HG02885 (cell line): Measurements from ENCODE around the gene BACH2.
"Not testable (repeated sequence)": the region's sequence is repeated elsewhere in the genome, so short reads cannot be mapped to it uniquely, and the experiment has no call there.

ENCODE experiments used
- ATAC-seq: cut with Tn5 transposase; IDR thresholded peaks from one replicate; pipeline ENCODE4 v1.9.1; 2021; ENCODE audit warnings: mild to moderate bottlenecking; ENCODE audit not compliant: unreplicated experiment, poor library complexity

BACH2 gene

DNA sequence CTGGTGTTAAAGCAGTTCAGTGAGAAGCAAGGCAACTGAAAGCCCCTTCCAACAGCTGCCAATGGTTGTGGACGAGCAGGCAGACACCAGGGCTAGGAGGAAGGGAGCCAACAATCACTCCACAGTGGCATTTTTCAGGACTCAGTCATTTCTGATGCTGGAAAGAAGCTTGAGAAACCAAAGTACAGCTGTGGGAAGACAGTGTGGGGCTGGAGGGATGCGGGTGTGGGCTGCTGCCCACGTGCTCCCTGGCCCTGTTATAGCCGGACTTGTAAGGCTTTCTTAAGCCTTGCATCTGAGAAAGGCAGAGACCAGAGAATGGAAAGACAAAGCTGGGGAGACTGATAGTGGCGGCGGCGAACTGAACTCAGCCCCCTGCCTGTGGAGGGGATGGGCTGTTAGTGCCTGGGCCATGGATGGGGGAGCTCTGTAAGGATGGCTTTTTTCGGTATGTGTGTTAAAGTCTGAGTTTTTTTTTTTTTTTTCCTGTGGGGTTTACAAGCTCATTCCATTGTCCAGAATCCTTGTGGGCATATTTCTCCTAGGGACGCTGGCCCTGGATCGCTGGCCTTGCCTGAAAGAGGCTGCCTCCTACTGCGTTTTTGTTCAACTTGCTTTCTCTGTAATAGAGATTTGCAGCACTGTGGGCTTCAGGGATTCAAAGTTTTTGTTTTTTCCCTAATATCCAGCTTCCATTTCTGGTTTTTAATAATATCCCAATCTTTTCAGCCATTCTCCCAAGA is 310.7 kb downstream of the BACH2 start:
- ATAC-seq, result no peak

DNA sequence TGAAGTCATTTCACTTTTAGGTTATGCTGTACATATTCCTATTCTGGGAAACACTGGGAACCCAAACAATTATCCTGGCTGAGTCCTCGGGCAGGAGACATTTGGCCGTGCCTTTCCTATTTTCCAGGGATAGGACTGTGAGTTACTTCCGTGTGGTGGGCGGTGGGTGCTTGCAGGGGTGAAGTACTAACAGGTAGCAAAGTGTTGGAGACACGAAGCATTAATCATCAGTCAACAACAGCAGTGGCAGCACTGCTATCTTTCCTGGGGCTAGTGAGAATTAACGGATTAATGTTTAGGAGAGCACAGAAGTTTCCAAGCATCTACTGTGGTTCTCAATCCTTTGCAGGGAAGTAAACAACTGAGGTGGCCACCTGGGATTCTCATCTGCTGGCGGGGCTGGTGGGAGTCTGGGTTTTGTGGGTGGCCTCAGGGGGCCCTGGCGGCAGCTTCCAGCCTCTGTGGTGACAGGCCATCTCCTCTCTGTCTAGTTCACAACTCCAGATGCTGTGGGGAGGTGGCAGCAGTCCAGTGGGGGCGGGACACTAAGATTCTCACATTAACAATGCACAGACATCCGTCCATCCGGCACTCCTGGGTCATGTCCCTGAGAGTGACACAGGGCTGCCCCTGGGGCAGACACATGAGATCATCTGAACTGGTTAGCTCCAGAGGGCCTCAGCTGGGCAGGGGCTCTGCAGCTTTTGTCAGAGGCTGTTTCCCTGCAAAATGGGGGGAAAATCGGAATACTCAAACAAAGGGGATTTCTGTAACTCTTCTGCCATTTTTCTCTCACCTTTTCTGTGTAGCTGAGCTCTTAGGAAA is 311.5 kb downstream of the BACH2 start:
- ATAC-seq, result no peak

DNA sequence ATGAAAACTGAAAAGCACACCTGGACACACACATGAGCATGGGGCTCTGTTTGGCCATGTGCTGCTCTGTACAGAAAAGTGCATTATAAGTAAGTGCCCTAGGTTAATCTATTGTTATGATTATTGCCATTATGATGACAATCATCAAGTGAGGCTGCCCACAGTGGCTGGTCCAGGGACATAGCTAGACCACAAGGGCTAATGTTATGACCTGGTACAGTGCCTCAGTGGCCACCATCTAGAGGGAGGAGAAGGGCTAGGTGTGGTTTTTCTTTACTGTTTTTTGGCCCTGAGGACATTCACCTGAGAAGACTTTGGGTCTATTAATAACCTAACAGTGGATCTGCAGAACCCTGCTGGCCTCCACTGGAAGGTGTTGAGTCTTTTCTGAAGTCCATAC is 316.3 kb downstream of the BACH2 start:
- ATAC-seq, result no peak

DNA sequence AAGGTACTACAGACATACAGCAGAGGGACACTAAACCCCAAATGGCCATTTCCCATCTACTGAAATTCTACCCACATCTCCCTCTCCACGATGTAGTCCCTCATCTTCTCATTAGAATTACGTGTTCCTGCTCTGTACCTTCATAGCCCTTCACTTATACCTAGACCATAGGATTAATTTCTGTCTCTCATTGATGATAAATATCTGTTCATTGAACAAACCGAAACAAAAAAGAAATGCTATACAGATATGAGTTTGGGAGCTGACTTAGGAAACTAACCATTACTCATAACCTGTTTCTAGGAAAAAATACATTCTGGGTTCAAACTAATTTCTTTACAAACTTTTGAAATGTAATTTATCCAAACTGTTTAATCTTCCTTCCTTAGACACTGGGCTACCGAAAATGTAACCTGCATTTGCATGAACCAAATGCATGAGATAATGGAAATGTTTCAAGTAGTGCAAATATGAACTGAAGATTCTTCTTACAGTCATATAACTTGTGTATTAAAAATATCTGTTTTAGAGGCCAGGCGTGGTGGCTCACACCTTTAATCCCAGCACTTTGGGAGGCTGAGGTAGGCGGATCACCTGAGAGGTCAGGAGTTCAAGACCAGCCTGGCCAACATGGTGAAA is 317.0 kb downstream of the BACH2 start:
- ATAC-seq, result no peak

DNA sequence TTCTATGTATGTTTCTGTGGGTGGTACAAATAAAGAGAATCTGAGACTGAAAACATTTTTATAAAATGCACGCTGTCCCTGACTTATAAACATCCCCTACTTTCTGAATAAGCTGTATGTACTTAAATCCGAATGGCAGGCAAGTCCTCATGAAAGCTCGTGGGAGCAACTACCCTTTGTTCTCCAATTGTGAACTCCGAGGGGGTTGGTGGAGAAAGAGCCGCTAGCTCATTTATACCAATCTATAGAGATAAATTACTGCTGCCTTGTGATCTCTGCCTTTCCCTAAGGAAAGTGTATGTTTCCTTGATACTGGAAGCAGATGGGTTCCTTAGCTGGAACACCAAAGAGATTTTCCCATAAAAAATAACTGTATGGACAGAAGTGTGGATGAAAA is 317.9 kb downstream of the BACH2 start:
- ATAC-seq, result no peak

DNA sequence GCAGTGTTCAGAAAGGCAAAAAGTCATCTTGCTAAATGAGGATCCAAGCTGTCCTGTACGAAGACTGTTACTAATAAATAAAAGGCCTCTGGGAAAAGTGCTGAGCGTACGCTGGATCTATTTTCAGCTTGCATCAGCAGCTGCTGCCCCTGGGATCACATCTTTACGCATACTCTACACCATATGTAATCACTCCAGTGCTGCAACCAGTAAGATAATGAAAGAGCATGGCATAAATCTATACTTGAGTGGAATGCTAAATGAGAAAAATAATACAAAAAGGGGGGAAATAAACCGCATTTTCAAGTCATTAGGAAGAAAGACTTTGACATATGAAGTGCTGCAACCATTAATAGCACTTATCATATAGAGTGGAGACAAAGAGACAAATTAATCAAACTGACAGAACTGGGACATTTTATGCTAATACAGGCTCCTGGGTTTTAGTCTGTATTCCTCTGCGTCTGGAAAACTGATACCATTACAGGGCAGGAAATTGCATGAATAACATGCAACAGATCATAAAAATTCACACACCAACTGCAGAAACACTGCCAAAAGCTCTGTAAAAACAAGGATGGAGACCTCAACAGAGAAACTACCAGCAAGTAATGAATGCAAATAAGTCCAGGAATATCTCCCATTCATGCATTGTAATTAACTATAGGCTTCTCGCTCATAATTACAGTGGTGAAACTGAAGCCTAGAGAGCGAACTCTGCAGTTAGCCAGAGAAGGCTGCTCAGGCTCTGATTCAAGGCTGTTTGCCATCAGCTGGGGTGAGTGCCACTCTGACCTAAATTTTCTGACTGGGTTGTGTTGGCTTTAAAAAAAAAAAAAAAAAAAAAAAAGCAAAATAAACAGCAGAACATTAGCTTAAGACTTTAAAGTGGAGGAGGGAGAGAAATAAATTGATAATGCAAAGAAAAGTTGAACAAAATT is 318.6 kb downstream of the BACH2 start:
- ATAC-seq, result no peak

DNA sequence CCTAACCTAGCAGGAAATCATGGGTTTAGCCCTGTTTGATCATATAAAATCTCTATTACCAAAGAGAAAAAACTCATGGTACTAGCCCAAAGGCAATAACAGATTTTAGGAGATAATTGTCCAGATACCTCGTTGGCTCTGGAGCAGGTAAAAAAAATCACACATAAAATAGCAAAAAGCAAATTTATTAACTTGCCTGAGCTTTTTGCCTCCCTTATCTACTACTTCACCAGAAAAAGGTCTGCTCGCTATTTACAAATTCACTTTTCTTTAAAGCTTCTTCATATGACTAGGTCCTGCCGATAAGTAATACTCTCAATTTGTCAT is 320.0 kb downstream of the BACH2 start:
- ATAC-seq, result no peak

DNA sequence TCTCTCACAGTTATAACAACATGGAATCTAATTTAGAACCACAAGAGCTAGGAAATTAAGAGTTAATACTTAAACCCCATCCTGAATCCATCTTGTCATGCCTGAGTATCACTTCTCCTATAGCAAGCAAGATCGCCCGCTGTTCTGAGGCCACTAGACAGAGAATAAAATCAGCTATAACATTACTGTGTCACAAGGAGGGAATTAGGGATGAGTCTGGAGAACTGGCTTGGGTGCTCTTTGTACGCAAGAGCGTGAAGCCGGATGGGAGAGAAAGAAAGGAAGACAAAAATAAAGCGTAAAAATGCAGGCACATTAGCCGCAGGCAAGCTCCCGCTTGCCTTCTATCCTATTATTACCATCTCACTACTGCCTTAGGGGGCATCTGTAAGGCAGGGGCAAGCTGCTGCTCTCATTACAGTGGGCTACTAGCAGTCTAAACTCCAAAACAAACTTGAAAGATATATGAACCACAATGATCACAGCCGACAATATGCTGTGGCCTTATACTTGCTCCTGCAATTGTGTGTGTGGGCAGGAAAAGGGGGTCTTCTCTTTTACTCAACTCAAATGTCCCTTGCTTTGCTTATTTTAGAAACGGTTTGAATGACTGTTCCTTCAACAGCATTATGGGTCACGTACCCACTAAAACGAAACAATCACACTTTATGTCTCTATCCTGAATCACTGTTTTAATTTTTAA is 320.5 kb downstream of the BACH2 start:
- no peak for ATAC-seq

DNA sequence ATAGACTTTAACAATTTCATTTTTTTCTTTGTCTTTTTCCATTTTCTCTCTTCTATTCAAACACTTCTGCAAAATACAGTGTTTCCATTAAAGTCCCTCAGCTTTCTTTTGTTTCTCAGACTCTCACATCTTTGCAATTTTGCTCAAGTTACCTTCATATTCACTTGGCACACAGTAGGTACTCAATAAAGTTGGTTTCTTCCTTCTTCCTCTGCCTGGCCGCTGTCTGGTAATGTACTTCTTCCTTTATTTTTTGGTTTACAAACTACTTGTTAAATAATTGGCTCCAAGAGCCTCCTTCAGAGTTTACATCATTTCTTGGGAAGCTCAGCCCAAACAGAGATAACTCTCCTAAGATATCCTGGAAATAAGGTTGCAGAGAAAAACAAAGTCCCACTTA is 321.3 kb downstream of the BACH2 start:
- ATAC-seq, result no peak

DNA sequence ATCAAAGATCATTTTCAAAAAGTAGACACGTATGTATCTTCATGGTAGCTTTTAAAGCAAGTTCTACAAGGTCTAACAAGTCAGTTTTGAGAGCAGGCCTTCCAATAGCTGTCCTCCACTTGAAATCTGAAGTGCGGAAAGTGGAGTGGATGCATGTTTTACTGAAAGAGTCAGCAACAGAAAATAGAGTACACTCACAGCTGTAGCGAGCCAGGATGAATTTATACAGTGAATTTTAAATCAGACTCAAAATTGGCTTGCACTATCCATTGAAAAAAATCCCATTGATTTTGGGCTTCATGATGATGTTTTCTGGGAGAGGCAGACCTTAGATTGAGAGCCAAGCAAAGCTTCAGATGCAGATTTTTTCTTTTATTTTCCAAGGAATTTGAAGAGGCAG is 321.8 kb downstream of the BACH2 start:
- no peak for ATAC-seq

DNA sequence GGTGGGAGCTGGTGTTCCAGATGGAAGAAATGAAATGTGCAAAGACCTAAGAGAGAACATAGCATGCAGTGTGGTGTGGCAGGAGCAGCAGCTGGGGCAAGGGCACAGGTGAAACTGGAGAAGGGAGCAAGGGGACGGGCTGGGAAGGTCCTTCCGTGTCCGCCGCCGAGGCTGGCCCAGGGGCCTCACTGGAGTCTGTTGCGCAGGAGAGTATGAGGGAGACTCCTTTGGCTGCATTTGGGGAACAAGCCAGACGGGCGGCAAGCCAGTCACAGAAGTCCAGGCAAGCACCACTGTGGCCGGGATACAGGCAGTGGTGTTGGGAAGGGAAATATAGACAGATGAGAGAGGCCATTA is 324.6 kb downstream of the BACH2 start:
- no peak for ATAC-seq

DNA sequence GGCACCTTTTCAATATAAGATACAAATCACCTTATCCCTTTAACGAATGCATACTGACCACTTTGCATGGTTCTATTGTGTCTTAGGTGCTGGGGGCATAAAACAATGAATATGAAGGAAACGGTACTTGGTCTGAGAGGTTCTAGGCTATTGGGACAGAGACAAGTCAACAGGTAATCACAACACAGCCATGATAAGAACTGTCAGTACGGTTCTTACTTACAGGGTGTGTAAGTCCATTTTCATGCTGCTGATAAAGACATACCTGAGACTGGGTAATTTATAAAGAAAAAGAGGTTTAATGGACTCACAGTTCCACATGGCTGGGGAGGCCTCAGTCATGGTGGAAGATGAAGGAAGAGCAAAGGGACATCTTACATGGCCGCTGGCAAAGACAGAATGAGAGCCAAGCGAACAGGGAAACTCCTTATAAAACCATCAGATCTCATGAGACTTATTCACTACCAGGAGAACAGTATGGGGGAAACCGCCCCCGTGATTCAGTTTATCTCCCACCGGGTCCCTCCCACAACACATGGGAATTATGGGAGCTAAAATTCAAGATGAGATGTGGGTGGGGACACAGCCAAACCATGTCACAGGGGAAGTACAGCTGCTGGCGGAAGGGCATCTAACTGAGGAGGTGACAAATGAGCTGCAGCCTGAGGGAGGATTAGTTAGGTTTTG is 325.2 kb downstream of the BACH2 start:
- ATAC-seq, result not testable (repeated sequence)

DNA sequence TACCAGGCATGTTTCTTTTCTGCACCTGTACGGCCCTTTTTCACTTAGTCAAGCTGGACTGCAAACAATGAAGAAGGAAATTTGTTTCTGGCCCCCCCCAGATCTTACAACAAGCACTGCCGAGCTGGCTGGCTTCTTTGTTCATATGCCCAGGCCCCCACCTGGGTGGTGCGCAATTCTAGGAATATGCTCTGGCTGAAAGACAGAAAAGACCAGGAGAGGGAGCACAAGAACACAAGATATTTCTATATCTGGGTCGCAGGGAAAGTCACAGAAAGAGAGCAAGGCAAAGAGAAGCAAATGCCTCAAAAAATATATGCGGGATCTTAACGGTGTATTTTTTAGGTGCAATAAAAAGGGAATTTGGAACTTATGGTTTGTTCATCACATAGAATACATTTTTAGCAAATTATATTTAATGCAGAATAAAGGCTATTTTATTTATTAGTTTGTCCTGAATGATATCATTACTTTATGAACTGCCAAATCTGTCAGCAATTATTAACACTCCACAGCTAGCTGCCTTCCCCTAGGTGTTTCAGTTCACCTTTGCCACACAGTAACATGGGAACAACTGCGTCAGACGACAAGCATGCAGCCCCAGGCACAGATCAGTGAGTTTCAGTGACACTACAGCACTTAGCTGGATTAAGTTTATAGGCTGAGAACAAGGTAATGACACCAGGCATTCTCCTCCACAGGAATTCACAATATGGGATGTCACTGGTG is 325.9 kb downstream of the BACH2 start:
- no peak for ATAC-seq

DNA sequence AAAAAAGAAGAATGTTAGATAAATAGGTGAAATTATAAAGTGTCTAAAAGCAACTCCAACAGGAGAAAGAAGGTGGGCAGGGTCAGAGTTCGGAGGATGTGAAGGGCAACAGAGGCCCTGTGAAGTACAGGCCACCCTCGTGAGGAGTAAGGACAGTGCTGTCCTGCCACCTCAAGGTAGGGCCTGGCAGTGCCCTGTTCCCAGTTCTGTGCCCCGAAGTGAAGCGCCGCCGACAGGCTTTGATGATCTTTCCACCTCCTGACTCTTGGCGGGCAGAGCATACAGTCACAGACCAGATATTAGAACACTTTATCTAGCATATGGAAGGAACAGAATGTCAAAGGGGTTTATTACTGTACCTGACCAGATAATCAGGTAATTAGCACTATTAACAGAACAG is 326.6 kb downstream of the BACH2 start:
- ATAC-seq, result no peak

DNA sequence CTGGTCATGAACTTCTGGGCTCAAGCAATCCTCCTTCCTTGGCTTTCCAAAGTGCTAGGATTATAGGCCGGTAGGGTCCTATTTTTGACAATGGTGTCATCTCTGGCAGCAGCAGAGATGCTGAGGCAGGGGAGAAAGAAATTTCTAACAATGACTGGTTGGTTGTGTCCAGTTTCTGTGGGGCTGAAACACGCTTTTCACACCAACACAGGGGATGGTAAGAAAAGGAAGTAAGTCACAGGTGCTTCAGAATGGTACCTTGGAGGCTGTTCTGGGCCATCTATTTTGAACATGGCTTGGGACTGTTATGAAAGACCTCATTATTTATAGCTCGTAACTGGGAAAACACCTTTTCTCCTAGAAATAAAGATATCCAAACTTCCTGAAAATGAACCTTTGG is 329.7 kb downstream of the BACH2 start:
- no peak for ATAC-seq

DNA sequence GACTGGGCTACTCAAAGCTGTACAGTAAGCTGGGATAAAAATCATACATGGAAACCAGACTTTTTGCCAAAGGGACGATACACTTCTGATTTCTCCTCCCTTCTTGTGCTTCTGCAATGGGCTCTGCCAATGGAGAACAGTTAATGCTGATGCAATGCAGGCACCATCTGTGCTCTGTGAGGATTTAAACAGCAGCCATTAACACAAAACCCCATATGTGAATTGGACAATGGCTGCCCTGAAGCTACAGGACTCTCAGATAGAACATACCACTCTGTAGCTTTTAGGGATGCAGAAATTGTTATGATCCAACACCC is 330.5 kb downstream of the BACH2 start:
- ATAC-seq, result no peak

DNA sequence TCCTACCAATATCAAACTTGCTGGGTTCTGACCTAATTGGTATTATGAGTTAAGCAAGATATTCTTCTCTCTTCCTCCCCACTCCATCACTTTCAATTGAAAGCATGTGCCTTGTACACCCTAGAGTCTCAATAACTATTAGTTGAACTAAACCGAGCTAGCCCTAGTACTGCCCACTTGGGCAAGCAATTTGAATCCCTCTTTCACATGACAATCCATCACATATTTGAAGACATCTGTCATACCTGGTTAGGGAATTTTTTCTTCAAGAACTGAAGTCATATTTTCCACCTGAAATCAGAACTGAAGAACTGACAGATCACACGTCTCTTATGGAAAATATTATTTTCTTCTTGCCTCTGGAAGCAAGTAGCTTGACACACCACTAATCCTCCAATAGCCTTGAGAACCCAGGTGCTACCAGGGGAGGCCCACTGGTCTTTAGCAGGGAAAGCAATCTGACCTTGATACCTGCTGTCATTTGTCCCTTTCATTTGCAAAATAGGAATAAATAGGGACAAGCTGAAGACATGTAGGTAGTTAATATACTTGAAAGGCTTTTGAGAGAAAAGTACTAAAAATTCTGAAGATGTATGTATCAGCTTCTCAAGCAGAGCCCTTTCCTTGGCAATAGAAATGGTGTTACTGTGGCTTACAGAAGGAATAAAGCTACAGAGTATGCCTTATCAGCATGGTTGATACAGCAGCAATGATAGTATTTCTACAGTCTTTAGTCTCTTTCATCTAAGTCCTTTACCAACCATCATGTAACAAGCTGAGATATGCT is 331.0 kb downstream of the BACH2 start:
- no peak for ATAC-seq

DNA sequence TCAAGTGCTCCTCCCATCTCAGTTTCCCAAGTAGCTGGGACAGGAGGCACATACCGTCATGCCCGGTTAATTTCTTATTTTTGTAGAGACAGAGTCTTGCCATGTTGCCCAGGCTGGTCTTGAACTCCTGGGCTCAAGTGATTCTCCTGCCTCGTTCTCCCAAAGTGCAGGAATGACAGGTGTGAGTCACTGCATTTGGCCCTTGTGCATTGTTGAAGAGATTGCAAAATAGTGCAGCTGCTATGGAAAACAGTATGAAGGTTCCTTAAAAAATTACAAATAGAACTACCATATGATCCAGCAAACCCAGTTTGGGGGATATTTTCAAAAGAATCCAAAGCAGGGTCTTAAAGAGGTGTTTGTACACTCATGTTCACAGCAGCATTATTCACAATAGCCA is 333.3 kb downstream of the BACH2 start:
- no peak for ATAC-seq
